NCI-H1436 treated with DMSO at 0.1 percent for 48 hours (cell line): ENCODE data around the gene SEMG2.

Experiments used
- DNase-seq: peaks from one replicate; lab custom pipeline; 2025; lab: John Stamatoyannopoulos, UW

Gene SEMG2

GRCh38 chr20:45229264-45230056 lies 8.3 kb downstream of the SEMG2 start:
- no peak for DNase-seq

DNA sequence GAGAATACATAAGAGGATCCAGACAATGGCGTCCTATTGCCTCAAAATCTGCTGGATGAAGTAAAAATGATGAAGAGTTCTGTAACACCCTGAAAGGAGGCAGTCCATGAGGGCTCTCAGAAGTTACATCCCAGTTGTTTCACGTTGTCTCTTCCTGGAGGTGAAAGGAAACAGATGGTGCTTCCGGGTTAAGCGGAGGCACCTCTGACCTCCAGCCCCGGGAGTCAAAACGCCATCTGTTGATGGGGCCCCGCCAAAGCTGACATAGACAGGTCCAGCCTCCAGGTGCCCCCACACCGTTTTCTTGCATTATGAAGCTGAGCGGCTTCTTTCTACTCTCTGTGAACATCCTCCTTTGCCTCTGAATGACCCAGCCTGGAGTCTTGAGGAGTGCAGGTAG lies 9.5 kb downstream of the SEMG2 start:
- no peak for DNase-seq

DNA sequence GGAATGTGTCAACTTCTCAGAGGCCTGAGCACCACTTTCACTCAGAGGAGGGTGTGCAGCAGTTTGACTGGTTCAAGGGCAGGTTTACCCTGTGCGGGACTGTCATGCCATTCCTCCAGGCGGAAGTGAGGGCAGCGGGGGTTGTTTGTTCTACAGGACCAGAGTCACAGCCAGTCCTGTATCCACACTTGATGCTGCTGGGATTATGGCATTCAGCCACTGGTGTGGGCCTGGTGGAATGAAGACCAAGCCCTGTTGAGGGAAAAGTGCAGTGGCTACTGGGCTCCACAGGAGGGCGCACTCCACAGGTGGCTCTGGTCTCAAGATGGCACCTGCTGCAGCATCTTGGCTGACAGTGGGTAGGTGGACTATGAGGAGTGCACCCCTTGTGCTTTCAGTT lies 14.8 kb downstream of the SEMG2 start:
- no peak for DNase-seq

DNA sequence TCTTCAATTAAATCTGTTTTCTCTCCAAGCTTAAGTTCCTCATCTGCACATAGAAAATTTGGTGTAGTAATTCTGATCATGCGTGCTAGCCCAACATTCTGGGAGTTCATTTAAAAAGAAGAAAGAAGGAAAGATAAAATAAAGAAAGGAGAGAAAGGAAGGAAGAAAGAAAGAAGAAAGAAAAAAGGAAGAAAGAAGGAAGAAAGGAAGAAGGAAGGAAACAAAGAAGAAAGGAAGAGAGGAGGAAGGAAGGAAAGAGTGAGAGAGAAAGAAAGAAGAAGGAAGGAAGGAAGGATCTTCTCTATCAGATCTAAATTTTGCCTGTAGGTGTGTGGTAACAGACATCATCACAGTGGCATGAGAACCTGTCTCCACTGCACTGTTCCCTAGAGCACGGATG lies 17.0 kb downstream of the SEMG2 start:
- no peak for DNase-seq

DNA sequence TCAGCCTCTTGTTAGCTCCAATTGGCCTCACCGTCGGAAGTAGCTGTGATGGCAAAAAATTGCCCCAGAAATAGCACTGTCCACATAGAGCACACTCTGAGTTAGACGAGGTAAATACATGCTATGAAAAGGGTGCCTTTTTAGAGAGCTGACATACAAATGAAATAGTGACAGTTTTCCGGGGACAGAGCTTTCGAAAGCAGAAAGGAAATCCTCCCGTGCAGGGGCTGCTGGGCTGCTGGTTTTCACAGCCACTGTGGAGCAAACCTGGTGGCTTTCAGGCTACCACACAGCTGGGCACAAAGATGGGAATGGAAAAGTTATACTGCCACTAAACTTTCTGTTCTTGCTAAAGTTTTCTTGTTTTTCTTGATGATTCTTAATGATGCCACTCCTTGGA lies 24.9 kb downstream of the SEMG2 start:
- DNase-seq = no peak

- no peak for DNase-seq
Measured at GRCh38 chr20:45247865-45248264, 26.7 kb downstream of the SEMG2 start.

GRCh38 chr20:45248609-45249008 lies 27.4 kb downstream of the SEMG2 start:
- DNase-seq = no peak

- no peak for DNase-seq
Measured at GRCh38 chr20:45251884-45252560, 30.8 kb downstream of the SEMG2 start.

- no peak for DNase-seq
Measured at GRCh38 chr20:45253261-45253660, 32.1 kb downstream of the SEMG2 start.

- DNase-seq = no peak
Measured at GRCh38 chr20:45254383-45255262, 33.5 kb downstream of the SEMG2 start, which contains the start of gene SLPI. SLPI (minus strand) TSS chr20:45254564; CDS start chr20:45254543, 21 bp downstream.

GRCh38 chr20:45257161-45257560 lies 36.0 kb downstream of the SEMG2 start:
- DNase-seq = no peak

DNA sequence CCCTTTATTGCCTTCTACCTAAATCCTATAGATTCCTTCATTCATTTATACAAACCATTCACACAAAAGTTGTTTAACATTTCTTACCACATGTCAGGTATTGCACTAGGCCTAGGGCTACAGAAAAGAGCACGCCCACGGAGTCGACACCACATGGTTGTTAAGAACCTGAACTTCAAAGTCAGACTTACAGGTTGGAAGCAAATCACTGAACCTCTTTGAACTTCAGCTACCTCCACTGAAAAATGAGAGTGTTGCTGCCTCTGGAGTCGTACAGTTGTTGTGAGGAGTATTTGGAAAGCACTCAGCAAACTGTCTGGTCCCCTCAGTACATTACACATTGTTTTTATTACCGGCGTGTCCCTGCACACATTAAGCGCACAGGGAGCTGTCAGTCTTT lies 36.5 kb downstream of the SEMG2 start:
- no peak for DNase-seq

GRCh38 chr20:45258259-45258658 lies 37.1 kb downstream of the SEMG2 start:
- no peak for DNase-seq

- DNase-seq = no peak
Measured at GRCh38 chr20:45258664-45259063, 37.5 kb downstream of the SEMG2 start.

DNA sequence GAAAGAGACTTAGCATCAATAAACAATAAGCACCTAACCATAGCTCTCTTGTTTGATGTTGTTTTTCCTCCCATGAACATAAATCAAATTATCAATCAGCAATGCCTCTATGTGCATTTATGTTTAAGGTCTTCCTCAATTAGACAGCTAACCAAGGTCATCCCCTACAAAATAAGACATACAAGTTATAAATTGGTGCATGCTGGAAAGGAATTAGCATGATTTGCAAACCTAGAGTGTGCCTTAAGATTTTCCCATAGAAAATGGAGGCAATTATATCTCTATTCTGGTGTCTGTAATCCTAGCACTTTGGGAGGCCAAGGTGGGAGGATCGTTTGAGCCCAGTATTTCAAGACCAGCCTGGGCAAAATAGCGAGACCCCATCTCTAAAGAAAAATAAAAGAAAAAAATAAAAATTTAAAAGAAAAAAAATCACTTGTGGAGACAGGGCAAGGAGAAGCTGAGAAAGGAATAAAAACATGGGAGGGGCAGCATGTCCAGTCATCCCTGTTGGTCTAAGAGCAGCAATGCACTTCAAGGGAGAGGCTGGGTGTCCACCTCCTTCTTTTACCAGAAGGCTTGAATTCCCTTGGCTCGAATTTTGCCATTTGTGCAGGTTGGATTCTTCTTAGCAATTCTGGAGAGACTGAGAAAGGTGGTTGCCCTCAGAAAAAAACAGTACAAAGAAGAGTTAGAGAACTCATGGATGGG lies 42.5 kb downstream of the SEMG2 start:
- DNase-seq = no peak

GRCh38 chr20:45266977-45267376 lies 45.8 kb downstream of the SEMG2 start:
- no peak for DNase-seq

DNA sequence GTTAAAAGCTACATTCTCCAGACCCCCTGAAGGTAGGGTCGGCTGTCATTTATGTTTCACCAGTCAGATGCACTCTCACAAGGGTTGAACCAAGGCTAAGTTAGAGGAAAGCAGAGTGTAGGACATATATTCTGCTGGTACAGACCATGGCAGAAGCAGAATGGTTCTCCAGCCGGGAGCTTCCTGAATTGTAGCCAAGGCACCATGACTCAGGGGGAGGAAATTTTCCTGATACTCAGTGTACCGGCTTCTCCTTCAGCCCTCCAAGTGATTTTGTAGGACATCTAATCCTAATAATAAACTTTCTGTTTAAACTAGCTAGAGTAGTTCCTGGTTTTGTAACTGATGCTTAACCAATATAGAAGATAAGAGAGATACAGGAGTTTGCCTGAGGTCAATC lies 47.4 kb downstream of the SEMG2 start:
- DNase-seq = no peak

DNA sequence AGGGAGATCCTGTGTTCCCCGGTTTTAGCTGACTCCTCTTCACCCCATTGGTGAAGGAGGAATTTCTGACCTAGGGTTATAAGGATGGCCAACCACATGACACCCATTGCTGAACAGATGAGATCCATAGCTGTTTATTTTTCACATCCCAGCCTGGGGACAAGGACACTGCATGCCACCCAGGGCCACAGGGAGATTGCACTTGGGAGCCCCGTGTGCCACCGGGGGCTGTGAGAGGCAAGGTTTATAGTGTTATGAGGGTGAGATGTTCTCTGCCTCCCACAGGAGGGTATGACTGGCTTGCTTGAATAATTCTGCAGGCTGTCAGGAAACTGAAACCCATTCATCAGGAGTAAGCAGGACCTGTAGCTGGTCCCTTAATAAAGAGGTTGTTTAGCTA lies 47.9 kb downstream of the SEMG2 start:
- no peak for DNase-seq

GRCh38 chr20:45269754-45270270 lies 48.6 kb downstream of the SEMG2 start:
- no peak for DNase-seq
